ENCODE data around the gene NBEAL2.

The NBEAL2 gene

GRCh38 chr3:46978985-46979944, at the start of gene NBEAL2:
Gene NBEAL2, plus strand, starts transcription at chr3:46979666. Its CDS starts 196 bp downstream, at chr3:46979862.
- H3K27ac ChIP-seq = no peak within 1 kb of the TSS
- TF ChIP-seq POLR2AphosphoS5 (IDR thresholded peaks at IDR 0.05; ENCODE audit: borderline replicate concordance, low read depth, low read length) = peak; percentile 77; the same call in 1 of the 2 replicates
- TF ChIP-seq FOXP2 (optimal IDR thresholded peaks at IDR 0.05; ENCODE audit: control extremely low read depth, extremely low read length, insufficient read depth) = no peak
- DNase-seq (ENCODE audit: low read depth, low spot score) = no peak
- no peaks in the 10 kb centered on the region for H3K9me3 ChIP-seq (ENCODE audit: low read depth, low read length)
- H3K9ac ChIP-seq (ENCODE audit: insufficient read length) = peak within 1 kb of the TSS; percentile 53
- H3K36me3 ChIP-seq (ENCODE audit: insufficient read depth, low read length) = peaks cover 2% of the 10 kb centered on the region; the same call in 1 of the 2 replicates
- peak within 1 kb of the TSS; percentile 75 for H3K4me3 ChIP-seq

DNA sequence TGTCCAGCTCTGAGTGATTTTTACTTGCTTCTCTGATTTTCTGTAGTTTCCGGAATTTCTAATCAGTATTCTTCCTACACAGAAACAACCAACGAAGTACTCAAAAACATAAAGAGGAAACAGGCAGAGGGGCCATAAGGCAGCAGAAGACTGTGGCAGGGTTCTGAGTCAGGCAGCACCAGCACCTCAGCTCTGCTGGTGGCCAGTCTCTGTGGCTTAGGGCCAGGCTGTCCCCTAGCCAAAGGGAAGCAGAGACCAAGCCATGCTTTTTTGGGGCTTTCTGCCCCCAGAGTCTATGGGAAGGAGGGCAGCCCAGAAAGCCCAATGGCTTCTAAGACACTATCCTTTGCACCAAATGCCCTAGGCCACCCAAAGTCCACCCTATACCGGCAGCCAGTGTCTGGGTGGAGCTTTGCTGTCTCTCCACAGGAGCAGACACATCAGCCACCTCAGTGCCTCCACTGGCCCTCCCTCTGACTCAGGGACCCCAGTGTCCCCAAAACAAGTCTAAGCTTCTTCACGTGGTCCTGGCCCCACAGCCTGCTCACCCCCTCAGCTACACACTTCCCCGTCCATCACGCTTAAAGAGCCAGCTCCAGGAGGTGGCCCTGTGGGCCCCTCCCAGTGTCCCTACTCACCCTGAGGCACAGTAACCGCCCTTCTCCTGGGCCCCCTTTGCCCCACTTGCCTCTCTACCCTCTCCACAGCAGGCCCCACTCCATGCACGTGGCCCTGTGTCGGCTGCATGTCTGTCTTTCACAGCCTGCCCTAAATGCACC, 49.1 kb upstream of the NBEAL2 start:
- TF ChIP-seq FOXP2 (optimal IDR thresholded peaks at IDR 0.05; ENCODE audit: control extremely low read depth, extremely low read length, insufficient read depth) (no peak), POLR2AphosphoS5 (IDR thresholded peaks at IDR 0.05; ENCODE audit: borderline replicate concordance, low read depth, low read length) (no peak), EZH2 (IDR thresholded peaks at IDR 0.05) (no peak)
- Histone ChIP-seq H3K36me3 (ENCODE audit: insufficient read depth, low read length) (peaks cover 14% of the 10 kb centered on the region), H3K9me3 (ENCODE audit: low read depth, low read length) (no peaks in the 10 kb centered on the region), H3K4me3 (no peak overlapping the region), H3K27ac (0 out of 2 replicates have a peak overlapping the region, but pooled peaks have one; percentile 13), H3K9ac (ENCODE audit: insufficient read length) (no peak overlapping the region)
- no peak for DNase-seq (ENCODE audit: low read depth, low spot score)

DNA sequence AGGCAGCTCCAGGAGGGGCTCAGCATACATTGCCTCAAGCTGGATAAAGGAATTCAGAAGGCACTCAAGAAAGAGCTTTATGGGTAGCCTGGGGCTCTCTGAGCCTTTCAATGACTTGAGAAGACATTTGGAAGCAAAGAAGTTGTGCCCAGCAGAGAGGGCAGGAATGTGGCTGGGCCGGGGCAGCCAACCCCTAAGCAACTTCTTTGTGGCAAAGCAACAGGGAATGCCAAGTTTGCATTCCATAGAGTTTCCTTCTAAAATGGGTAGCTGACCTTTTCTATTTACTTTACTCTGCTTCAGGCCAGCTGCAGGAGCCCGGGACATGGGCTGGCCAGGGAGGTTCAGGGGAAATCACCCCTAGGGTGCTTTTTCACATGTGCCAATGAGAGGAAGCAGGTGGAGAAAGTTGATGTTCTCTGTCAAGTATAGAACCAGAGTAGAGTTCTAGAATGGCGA, 48.5 kb upstream of the NBEAL2 start:
- Histone ChIP-seq H3K9ac (ENCODE audit: insufficient read length) (no peak overlapping the region), H3K36me3 (ENCODE audit: insufficient read depth, low read length) (peaks cover 14% of the 10 kb centered on the region), H3K27ac (0 out of 2 replicates have a peak overlapping the region, but pooled peaks have one; percentile 13)

GRCh38 chr3:46931631-46932331, 47.7 kb upstream of the NBEAL2 start:
- no peak for DNase-seq (ENCODE audit: low read depth, low spot score)
- peaks cover 14% of the 10 kb centered on the region for H3K36me3 ChIP-seq (ENCODE audit: insufficient read depth, low read length)
- no peak overlapping the region for H3K9ac ChIP-seq (ENCODE audit: insufficient read length)
- H3K9me3 ChIP-seq (ENCODE audit: low read depth, low read length) = no peaks in the 10 kb centered on the region
- H3K4me3 ChIP-seq = no peak overlapping the region
- no peak overlapping the region for H3K27ac ChIP-seq
- TF ChIP-seq POLR2AphosphoS5 (IDR thresholded peaks at IDR 0.05; ENCODE audit: borderline replicate concordance, low read depth, low read length) (no peak), EZH2 (IDR thresholded peaks at IDR 0.05) (no peak), FOXP2 (optimal IDR thresholded peaks at IDR 0.05; ENCODE audit: control extremely low read depth, extremely low read length, insufficient read depth) (no peak)

More for the DNA sequence above, 48.5 kb upstream of the NBEAL2 start:
- Histone ChIP-seq H3K9me3 (ENCODE audit: low read depth, low read length) (no peaks in the 10 kb centered on the region), H3K4me3 (no peak overlapping the region)
- TF ChIP-seq EZH2 (IDR thresholded peaks at IDR 0.05) (no peak), POLR2AphosphoS5 (IDR thresholded peaks at IDR 0.05; ENCODE audit: borderline replicate concordance, low read depth, low read length) (no peak), FOXP2 (optimal IDR thresholded peaks at IDR 0.05; ENCODE audit: control extremely low read depth, extremely low read length, insufficient read depth) (no peak)
- DNase-seq (ENCODE audit: low read depth, low spot score) = no peak

- DNase-seq (ENCODE audit: low read depth, low spot score) = no peak
- Histone ChIP-seq H3K27ac (no peak overlapping the region), H3K36me3 (ENCODE audit: insufficient read depth, low read length) (peaks cover 14% of the 10 kb centered on the region), H3K4me3 (no peak overlapping the region), H3K9me3 (ENCODE audit: low read depth, low read length) (no peaks in the 10 kb centered on the region), H3K9ac (ENCODE audit: insufficient read length) (no peak overlapping the region)
- TF ChIP-seq EZH2 (IDR thresholded peaks at IDR 0.05) (no peak), POLR2AphosphoS5 (IDR thresholded peaks at IDR 0.05; ENCODE audit: borderline replicate concordance, low read depth, low read length) (no peak), FOXP2 (optimal IDR thresholded peaks at IDR 0.05; ENCODE audit: control extremely low read depth, extremely low read length, insufficient read depth) (no peak)
Observed at GRCh38 chr3:46932455-46933225, 46.8 kb upstream of the NBEAL2 start.

- H3K36me3 ChIP-seq (ENCODE audit: insufficient read depth, low read length) = peaks cover 12% of the 10 kb centered on the region
- TF ChIP-seq EZH2 (IDR thresholded peaks at IDR 0.05) (no peak), FOXP2 (optimal IDR thresholded peaks at IDR 0.05; ENCODE audit: control extremely low read depth, extremely low read length, insufficient read depth) (no peak)
- DNase-seq (ENCODE audit: low read depth, low spot score) = no peak
- H3K4me3 ChIP-seq = no peak overlapping the region
- no peak overlapping the region for H3K9ac ChIP-seq (ENCODE audit: insufficient read length)
- no peak overlapping the region for H3K27ac ChIP-seq
- H3K9me3 ChIP-seq (ENCODE audit: low read depth, low read length) = no peaks in the 10 kb centered on the region
Observed at GRCh38 chr3:46933261-46933660, 46.2 kb upstream of the NBEAL2 start.

GRCh38 chr3:46934072-46934471, 45.4 kb upstream of the NBEAL2 start:
- no peak overlapping the region; the same call in 1 of the 2 replicates for H3K27ac ChIP-seq
- no peak for TF ChIP-seq POLR2AphosphoS5 (IDR thresholded peaks at IDR 0.05; ENCODE audit: borderline replicate concordance, low read depth, low read length)
- TF ChIP-seq FOXP2 (optimal IDR thresholded peaks at IDR 0.05; ENCODE audit: control extremely low read depth, extremely low read length, insufficient read depth) = no peak
- no peak for TF ChIP-seq EZH2 (IDR thresholded peaks at IDR 0.05)
- no peak overlapping the region for H3K9ac ChIP-seq (ENCODE audit: insufficient read length)
- no peak overlapping the region for H3K4me3 ChIP-seq
- no peaks in the 10 kb centered on the region for H3K9me3 ChIP-seq (ENCODE audit: low read depth, low read length)
- no peak for DNase-seq (ENCODE audit: low read depth, low spot score)
- peaks cover 4% of the 10 kb centered on the region for H3K36me3 ChIP-seq (ENCODE audit: insufficient read depth, low read length)
